Measurements from ENCODE around the gene GOLGA2.
"Not testable (repeated sequence)": the region's sequence is repeated elsewhere in the genome, so short reads cannot be mapped to it uniquely, and the experiment has no call there.

Gene GOLGA2

GRCh38 chr9:128233817-128234406, 41.9 kb downstream of the GOLGA2 start:
- no peak overlapping the region for H3K4me2 ChIP-seq (ENCODE audit: low read depth, low read length, poor library complexity, severe bottlenecking)
- H3K9me2 ChIP-seq (replicated peaks; ENCODE audit: insufficient read depth, low read length), result no peaks in the 10 kb centered on the region
- H3K9me3 ChIP-seq (ENCODE audit: insufficient read depth, low read length), result no peaks in the 10 kb centered on the region
- H3K36me3 ChIP-seq (ENCODE audit: low read length), result no peaks in the 10 kb centered on the region
- no peaks in the 10 kb centered on the region for H3K27me3 ChIP-seq (ENCODE audit: low read length)
- TF ChIP-seq CTCF (IDR thresholded peaks at IDR 0.05; ENCODE audit: insufficient read depth, low read length, poor library complexity, severe bottlenecking) (no peak), EZH2phosphoT487 (conservative IDR thresholded peaks at IDR 0.05; ENCODE audit: low read length) (no peak)
- no peaks in the 10 kb centered on the region for H4K20me1 ChIP-seq (ENCODE audit: low read depth, low read length)
- H3K79me2 ChIP-seq (ENCODE audit: insufficient read depth, low read length), result no peaks in the 10 kb centered on the region
- H3F3A ChIP-seq (ENCODE audit: insufficient read depth), result no peaks in the 10 kb centered on the region
- H3K4me3 ChIP-seq (ENCODE audit: insufficient read depth, low read length, poor library complexity, severe bottlenecking), result no peak overlapping the region
- no peak overlapping the region for H2AFZ ChIP-seq (ENCODE audit: low read depth, low read length, severe bottlenecking)
- H3K27ac ChIP-seq (ENCODE audit: low read depth, low read length), result no peak overlapping the region
- no peak overlapping the region for H3K9ac ChIP-seq (ENCODE audit: low read length)

GRCh38 chr9:128232528-128233428, 43.0 kb downstream of the GOLGA2 start:
- H3F3A ChIP-seq (ENCODE audit: insufficient read depth), result no peaks in the 10 kb centered on the region
- no peaks in the 10 kb centered on the region for H3K9me2 ChIP-seq (replicated peaks; ENCODE audit: insufficient read depth, low read length)
- H3K9ac ChIP-seq (ENCODE audit: low read length), result no peak overlapping the region
- H3K4me3 ChIP-seq (ENCODE audit: insufficient read depth, low read length, poor library complexity, severe bottlenecking), result no peak overlapping the region
- no peaks in the 10 kb centered on the region for H3K9me3 ChIP-seq (ENCODE audit: insufficient read depth, low read length)
- no peaks in the 10 kb centered on the region for H3K27me3 ChIP-seq (ENCODE audit: low read length)
- no peak overlapping the region for H2AFZ ChIP-seq (ENCODE audit: low read depth, low read length, severe bottlenecking)
- H3K79me2 ChIP-seq (ENCODE audit: insufficient read depth, low read length), result no peaks in the 10 kb centered on the region
- H3K4me2 ChIP-seq (ENCODE audit: low read depth, low read length, poor library complexity, severe bottlenecking), result no peak overlapping the region
- no peaks in the 10 kb centered on the region for H3K36me3 ChIP-seq (ENCODE audit: low read length)
- no peaks in the 10 kb centered on the region for H4K20me1 ChIP-seq (ENCODE audit: low read depth, low read length)
- no peak overlapping the region for H3K27ac ChIP-seq (ENCODE audit: low read depth, low read length)
- no peak for TF ChIP-seq CTCF (IDR thresholded peaks at IDR 0.05; ENCODE audit: insufficient read depth, low read length, poor library complexity, severe bottlenecking)
- TF ChIP-seq EZH2phosphoT487 (conservative IDR thresholded peaks at IDR 0.05; ENCODE audit: low read length), result no peak

GRCh38 chr9:128231638-128232527, 43.9 kb downstream of the GOLGA2 start:
- Histone ChIP-seq H2AFZ (ENCODE audit: low read depth, low read length, severe bottlenecking) (no peak overlapping the region), H4K20me1 (ENCODE audit: low read depth, low read length) (no peaks in the 10 kb centered on the region), H3K9ac (ENCODE audit: low read length) (no peak overlapping the region), H3K79me2 (ENCODE audit: insufficient read depth, low read length) (no peaks in the 10 kb centered on the region), H3K9me3 (ENCODE audit: insufficient read depth, low read length) (no peaks in the 10 kb centered on the region), H3K27ac (ENCODE audit: low read depth, low read length) (no peak overlapping the region), H3K36me3 (ENCODE audit: low read length) (no peaks in the 10 kb centered on the region), H3K27me3 (ENCODE audit: low read length) (no peaks in the 10 kb centered on the region), H3K4me3 (ENCODE audit: insufficient read depth, low read length, poor library complexity, severe bottlenecking) (no peak overlapping the region), H3K4me2 (ENCODE audit: low read depth, low read length, poor library complexity, severe bottlenecking) (no peak overlapping the region), H3K9me2 (replicated peaks; ENCODE audit: insufficient read depth, low read length) (no peaks in the 10 kb centered on the region), H3F3A (ENCODE audit: insufficient read depth) (no peaks in the 10 kb centered on the region)
- TF ChIP-seq EZH2phosphoT487 (conservative IDR thresholded peaks at IDR 0.05; ENCODE audit: low read length) (no peak), CTCF (IDR thresholded peaks at IDR 0.05; ENCODE audit: insufficient read depth, low read length, poor library complexity, severe bottlenecking) (no peak)

GRCh38 chr9:128230897-128231296, 44.9 kb downstream of the GOLGA2 start:
- H3K9ac ChIP-seq (ENCODE audit: low read length); H3K4me2 ChIP-seq (ENCODE audit: low read depth, low read length, poor library complexity, severe bottlenecking); H3F3A ChIP-seq (ENCODE audit: insufficient read depth); H3K4me3 ChIP-seq (ENCODE audit: insufficient read depth, low read length, poor library complexity, severe bottlenecking); H3K27ac ChIP-seq (ENCODE audit: low read depth, low read length); H2AFZ ChIP-seq (ENCODE audit: low read depth, low read length, severe bottlenecking); H4K20me1 ChIP-seq (ENCODE audit: low read depth, low read length); H3K36me3 ChIP-seq (ENCODE audit: low read length); H3K27me3 ChIP-seq (ENCODE audit: low read length); H3K9me3 ChIP-seq (ENCODE audit: insufficient read depth, low read length); H3K79me2 ChIP-seq (ENCODE audit: insufficient read depth, low read length); H3K9me2 ChIP-seq (replicated peaks; ENCODE audit: insufficient read depth, low read length): not testable (repeated sequence)

All from SU-DHL-6 (cell line).